Esophagus muscularis mucosa (tissue), 4 donors: ENCODE results near the gene RCHY1. TPM values are rescaled to one million over a fixed set of nuclear protein-coding genes. Genes with fewer than 3 reads are reported as not detected.
"Not testable (repeated sequence)": the region's sequence is repeated elsewhere in the genome, so short reads cannot be mapped to it uniquely, and the experiment has no call there.

ENCODE experiments used
- DNase-seq: peaks from one replicate; pipeline ENCODE4 v3.0.0-alpha.2; 2017; ENCODE audit errors: extremely low spot score
- H3K27ac ChIP-seq, 4 donors: fragments of 200-600 bp; sonication (generic); replicated peaks in 1 of 4; 1 replicate in 3 of 4; 2 replicates in 1 of 4; pipeline ENCODE4 v1.5.1; 2016 to 2019; ENCODE audit warnings: mild to moderate bottlenecking in 1 of 4
- H3K27me3 ChIP-seq, 4 donors: fragments of 200-600 bp; sonication (generic); one replicate each; pipeline versions ENCODE4 v1.5.1 to v1.6.0; 2016 to 2019
- H3K36me3 ChIP-seq, 4 donors: fragments of 200-600 bp; sonication (generic); one replicate each; pipeline ENCODE4 v1.5.1; 2016 to 2019
- H3K4me1 ChIP-seq, 4 donors: fragments of 200-600 bp; sonication (generic); one replicate each; pipeline ENCODE4 v1.5.1; 2016 to 2019
- H3K4me3 ChIP-seq, 4 donors: fragments of 200-600 bp; sonication (generic); 1 replicate in 2 of 4; 2 replicates in 2 of 4; pipeline ENCODE4 v1.5.1; 2016 to 2019; ENCODE audit warnings: mild to moderate bottlenecking in 4 of 4, moderate library complexity in 1 of 4
- H3K9me3 ChIP-seq, 4 donors: fragments of 200-600 bp; sonication (generic); 1 replicate in 3 of 4; 2 replicates in 1 of 4; pipeline ENCODE4 v1.5.1; 2016 to 2019
- CTCF ChIP-seq, 3 experiments: fragments of 200-600 bp in 2 of 3; fragments of 450-650 bp in 1 of 3; sonication (generic) in 2 of 3; IDR thresholded peaks; one replicate each; pipeline ENCODE4 v1.5.1; 2017 to 2019; ENCODE audit warnings: antibody characterized with exemption in 3 of 3, mild to moderate bottlenecking in 2 of 3, moderate library complexity in 1 of 3
- EP300 ChIP-seq: sonication (generic); formaldehyde crosslinking; IDR thresholded peaks from one replicate; pipeline ENCODE4 v1.6.1; 2017; ENCODE audit warnings: antibody characterized with exemption
- POLR2A ChIP-seq: fragments of 450-650 bp; IDR thresholded peaks from one replicate; pipeline ENCODE4 v1.6.1; 2017; ENCODE audit warnings: antibody characterized with exemption, moderate library complexity, mild to moderate bottlenecking, low read depth
- POLR2AphosphoS5 ChIP-seq, 2 donors: sonication (generic); formaldehyde crosslinking; IDR thresholded peaks; one replicate each; pipeline ENCODE4 v1.6.1; 2017; ENCODE audit warnings: antibody characterized with exemption in 2 of 2
- WGBS: methylation state at CpG from one replicate; pipeline ENCODE4 v1.1.5; 2018; 5-methylcytosine and 5-hydroxymethylcytosine counted together
- intact Hi-C: fragments of 100-400 bp; cut with DNase I; formaldehyde crosslinking; loops from one replicate; pipeline ENCODE4 v1.15.1; 2023
- total RNA-seq, 4 donors: library from RNA; depleted of rRNA; stranded (reverse); fragments of >200 nt; gene quantifications; one replicate each; pipeline versions ENCODE4 v1.1.0 to v1.2.1, GENCODE V29; 2016

Gene RCHY1
- total RNA-seq, 4 donors from 2014 or later = 10.9 to 20.8 (median 18.4) TPM

GRCh38 chr4:75514949-75515612 lies 878 bp upstream of the RCHY1 start:
- TF ChIP-seq EP300 = no peak
- no peak for TF ChIP-seq POLR2AphosphoS5 (IDR thresholded peaks at IDR 0.05)
- TF ChIP-seq POLR2A = no peak
- no peak for TF ChIP-seq CTCF (IDR thresholded peaks at IDR 0.05)
- 54% methylated on average over 9 of the region's 9 CpGs for WGBS
- Histone ChIP-seq H3K9me3 (no peaks in the 10 kb centered on the region), H3K4me3 (peak overlapping the region; percentile 67 to 88 (median 74)), H3K27me3 (no peaks in the 10 kb centered on the region), H3K4me1 (peaks cover 29 to 58% (median 46%) of the 10 kb centered on the region in 4 donors), H3K27ac (peak overlapping the region; percentile 91 to 97 (median 94)), H3K36me3 (peaks cover 5 to 27% (median 10%) of the 10 kb centered on the region in 4 donors)
- intact Hi-C loops = no loop called here
- no peak for DNase-seq

GRCh38 chr4:75513526-75514130 lies 575 bp downstream of the RCHY1 start:
- intact Hi-C loops = no loop called here

GRCh38 chr4:75512386-75513211 lies 1.6 kb downstream of the RCHY1 start:
- H3K27me3 ChIP-seq = no peaks in the 10 kb centered on the region
- peak overlapping the region; percentile 67 to 88 (median 74) for H3K4me3 ChIP-seq
- peak overlapping the region in 3 of 4 donors; percentile 91 to 97 (median 93) for H3K27ac ChIP-seq
- no peak for TF ChIP-seq CTCF (IDR thresholded peaks at IDR 0.05)
- TF ChIP-seq POLR2A = no peak
- no peak for TF ChIP-seq EP300
- TF ChIP-seq POLR2AphosphoS5 (IDR thresholded peaks at IDR 0.05) = no peak
- peaks cover 0 to 11% (median 8%) of the 10 kb centered on the region in 4 donors for H3K36me3 ChIP-seq
- peaks cover 29 to 57% (median 50%) of the 10 kb centered on the region in 4 donors for H3K4me1 ChIP-seq
- WGBS = 54% methylated on average over 6 of the region's 6 CpGs
- no peak for DNase-seq
- intact Hi-C loops = no loop called here
- H3K9me3 ChIP-seq = no peaks in the 10 kb centered on the region

More at GRCh38 chr4:75513526-75514130, 575 bp downstream of the RCHY1 start:
- no peaks in the 10 kb centered on the region for H3K9me3 ChIP-seq
- DNase-seq = no peak
- H3K27me3 ChIP-seq = no peaks in the 10 kb centered on the region
- H3K27ac ChIP-seq = peak overlapping the region; percentile 91 to 97 (median 94)
- no peak for TF ChIP-seq CTCF (IDR thresholded peaks at IDR 0.05)
- no peak for TF ChIP-seq POLR2A
- TF ChIP-seq POLR2AphosphoS5 (IDR thresholded peaks at IDR 0.05) = no peak
- TF ChIP-seq EP300 = no peak
- WGBS = 1% methylated on average over 12 of the region's 12 CpGs
- H3K36me3 ChIP-seq = peaks cover under 1 to 21% (median 10%) of the 10 kb centered on the region in 4 donors
- peak overlapping the region; percentile 67 to 88 (median 74) for H3K4me3 ChIP-seq
- H3K4me1 ChIP-seq = peaks cover 29 to 59% (median 50%) of the 10 kb centered on the region in 4 donors

GRCh38 chr4:75511841-75512240 lies 2.4 kb downstream of the RCHY1 start:
- 58% methylated on average over 3 of the region's 3 CpGs for WGBS
- Histone ChIP-seq H3K4me3 (peak overlapping the region in 3 of 4 donors; percentile 2 to 79 (median 2)), H3K36me3 (peaks cover 0 to 6% (median 3%) of the 10 kb centered on the region in 4 donors), H3K9me3 (no peaks in the 10 kb centered on the region), H3K27ac (peak overlapping the region in 2 of 4 donors; percentile 93 to 97), H3K4me1 (peaks cover 29 to 54% (median 50%) of the 10 kb centered on the region in 4 donors), H3K27me3 (no peaks in the 10 kb centered on the region)
- intact Hi-C loops = no loop called here
- DNase-seq = no peak
- no peak for TF ChIP-seq POLR2AphosphoS5 (IDR thresholded peaks at IDR 0.05)
- no peak for TF ChIP-seq EP300
- no peak for TF ChIP-seq CTCF (IDR thresholded peaks at IDR 0.05)
- no peak for TF ChIP-seq POLR2A

- 88% methylated on average over 4 of the region's 4 CpGs for WGBS
- peaks cover 21 to 41% (median 39%) of the 10 kb centered on the region in 4 donors for H3K4me1 ChIP-seq
- intact Hi-C loops = not testable (repeated sequence)
These were observed 4.6 kb downstream of the RCHY1 start for GRCh38 chr4:75509592-75509991.

More at GRCh38 chr4:75509592-75509991, 4.6 kb downstream of the RCHY1 start:
- H3K4me3 ChIP-seq, H3K27ac ChIP-seq, DNase-seq, H3K27me3 ChIP-seq, H3K9me3 ChIP-seq: not testable (repeated sequence)
- peaks cover 0 to 20% (median 13%) of the 10 kb centered on the region in 4 donors for H3K36me3 ChIP-seq
